Articular chondrocyte of knee joint (primary cell): ENCODE measurements around the gene LGR6. TPM values are rescaled to one million over a fixed set of nuclear protein-coding genes. Genes with fewer than 3 reads are reported as not detected.

Experiments used
- total RNA-seq: library from RNA; depleted of rRNA; stranded (reverse); fragments of >200 nt; gene quantifications from 2 replicates; pipeline ENCODE4 v1.2.3, GENCODE V29; 2012

LGR6 gene
- total RNA-seq = under 0.01 TPM in 1 of 2 replicates, not detected in the other

DNA sequence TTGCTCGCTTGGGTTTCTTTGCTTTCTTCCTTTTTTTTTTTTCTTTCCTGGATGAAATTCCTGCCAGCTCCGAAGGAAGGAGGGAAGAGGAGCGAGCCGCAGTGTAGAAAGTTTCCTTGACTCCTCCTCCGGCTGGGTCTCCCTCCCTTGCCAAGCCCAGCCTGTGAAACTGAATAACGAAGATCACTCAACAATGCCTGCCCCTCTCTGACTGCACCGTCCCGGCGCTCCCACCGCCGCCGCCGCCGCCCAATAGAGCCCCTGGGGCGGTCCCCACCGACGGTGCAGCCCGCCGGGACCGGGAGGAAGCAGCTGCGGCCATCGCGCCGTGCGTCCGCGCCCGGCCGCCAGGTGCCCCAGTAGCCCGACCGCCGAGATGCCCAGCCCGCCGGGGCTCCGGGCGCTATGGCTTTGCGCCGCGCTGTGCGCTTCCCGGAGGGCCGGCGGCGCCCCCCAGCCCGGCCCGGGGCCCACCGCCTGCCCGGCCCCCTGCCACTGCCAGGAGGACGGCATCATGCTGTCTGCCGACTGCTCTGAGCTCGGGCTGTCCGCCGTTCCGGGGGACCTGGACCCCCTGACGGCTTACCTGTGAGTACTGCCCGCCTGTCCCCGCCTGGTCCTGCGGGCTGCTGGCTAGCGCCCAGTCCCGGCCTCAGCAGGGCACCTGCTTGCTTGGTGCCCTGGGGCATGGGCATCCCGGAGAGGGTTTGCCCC lies at the start of gene LGR6:
LGR6 (plus strand) TSS at position 186 of the 714 bp plus-strand sequence; CDS start at position 377, 191 bp downstream.

DNA sequence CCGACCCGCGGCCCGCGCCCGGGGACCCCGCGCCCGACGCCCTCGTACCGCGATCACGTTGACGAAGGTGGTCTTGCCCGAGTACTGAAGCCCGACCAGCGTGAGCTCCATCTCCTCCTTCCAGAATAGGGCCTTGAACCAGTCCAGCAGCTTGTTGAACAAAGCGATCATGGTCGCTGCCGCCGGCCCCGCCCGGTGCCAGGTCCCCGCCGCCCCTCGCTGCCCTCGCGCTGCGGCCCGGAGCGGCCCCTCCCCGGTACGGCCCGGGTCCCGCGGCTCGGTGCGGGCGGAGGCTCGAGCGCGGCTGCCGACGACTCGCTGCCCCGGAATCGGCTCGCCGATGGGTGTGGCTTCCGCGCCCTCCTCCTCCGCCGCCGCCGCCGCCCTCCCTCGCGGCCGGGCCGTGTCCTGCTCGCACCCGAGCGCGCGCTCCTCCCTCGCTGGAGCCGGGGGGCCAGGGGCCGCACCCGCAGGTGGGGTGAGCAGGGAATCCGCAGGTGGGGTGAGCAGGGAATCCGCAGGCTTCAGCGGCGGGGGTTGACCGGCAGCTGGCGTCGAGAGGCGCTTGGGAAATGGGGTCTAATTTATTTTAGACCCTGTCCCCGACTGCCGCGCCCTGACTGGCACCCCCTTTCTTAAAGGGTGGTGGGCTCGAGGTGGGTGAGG lies 49.1 kb upstream of the LGR6 start, which contains the start of gene ARL8A:
ARL8A (minus strand) TSS at position 336 of the 666 bp plus-strand sequence; CDS start at position 171, 165 bp downstream.

DNA sequence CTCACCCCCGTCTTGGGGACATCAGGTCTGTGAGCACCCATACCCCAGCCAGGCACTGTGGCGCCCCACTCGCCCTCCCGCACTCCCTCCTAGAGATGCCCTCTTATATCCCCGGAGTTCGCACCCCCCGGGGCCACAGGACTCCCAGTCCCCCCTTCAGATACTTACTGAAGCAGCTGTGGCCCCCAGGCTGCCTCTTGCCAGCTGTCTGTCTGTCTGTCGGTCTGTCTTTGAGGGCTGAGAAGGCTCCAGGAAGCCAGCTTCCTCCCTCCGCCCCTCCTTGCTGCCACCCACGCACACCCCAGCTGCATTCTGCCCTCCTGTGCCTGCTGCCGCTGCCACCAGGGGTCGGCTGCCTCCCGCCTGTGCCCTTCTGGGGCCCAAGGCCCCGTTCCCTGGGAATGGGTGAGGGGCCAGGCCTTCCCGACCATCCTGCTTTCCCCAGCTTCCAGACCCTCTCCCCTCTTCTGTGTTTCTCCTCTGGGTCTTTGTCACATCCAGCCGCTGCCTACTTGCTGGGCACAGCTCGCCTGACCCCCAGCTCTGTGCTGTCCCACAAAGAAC lies 33.1 kb upstream of the LGR6 start, which contains the start of gene PTPN7:
PTPN7 (minus strand) TSS at position 226 of the 564 bp plus-strand sequence. CDS start 1,200 bp downstream, outside the sequence.

GRCh38 chr1:202348509-202349205 lies 155.1 kb downstream of the LGR6 start, which contains the start of gene PPP1R12B:
PPP1R12B (plus strand) TSS chr1:202348699; CDS start chr1:202348852, 153 bp downstream.

Other genes with a start within 250 kb of the LGR6 start
- 1.4 and 3.5 TPM in 2 replicates for gene LMOD1, start 247.3 kb upstream of the LGR6 start, total RNA-seq
- gene TIMM17A, start 238.3 kb upstream of the LGR6 start, total RNA-seq = 55.0 and 57.4 TPM in 2 replicates
- gene RNPEP, start 211.2 kb upstream of the LGR6 start, total RNA-seq = 64.0 and 64.6 TPM in 2 replicates
- 0.13 and 0.32 TPM in 2 replicates for gene ELF3, start 183.2 kb upstream of the LGR6 start, total RNA-seq
- under 0.01 TPM in 1 of 2 replicates, not detected in the other for gene GPR37L1, start 70.9 kb upstream of the LGR6 start, total RNA-seq
- gene ARL8A, start 49.1 kb upstream of the LGR6 start, total RNA-seq = 15.9 and 16.1 TPM in 2 replicates
- not detected in 2 replicates for gene PTPN7, start 33.2 kb upstream of the LGR6 start, total RNA-seq
- gene UBE2T, start 148.1 kb downstream of the LGR6 start, total RNA-seq = 11.4 and 19.5 TPM in 2 replicates
- gene PPP1R12B, start 154.9 kb downstream of the LGR6 start, total RNA-seq = 58.9 and 75.5 TPM in 2 replicates